Liver (tissue), 3 donors: ENCODE data around the gene RPH3AL.
"Not testable (repeated sequence)": the region's sequence is repeated elsewhere in the genome, so short reads cannot be mapped to it uniquely, and the experiment has no call there.

ENCODE experiments used
- CTCF ChIP-seq: fragments of 150-350 bp; IDR thresholded peaks from 2 replicates; pipeline ENCODE4 v1.5.1; 2017; ENCODE audit warnings: improper control_type of control experiment, low read depth, low read length; ENCODE audit not compliant: missing input control
- JUND ChIP-seq, 2 donors: IDR thresholded peaks; 2 replicates each; pipeline ENCODE4 v1.6.1; 2016; ENCODE audit warnings: antibody characterized with exemption in 2 of 2
- MAX ChIP-seq: IDR thresholded peaks from 2 replicates; pipeline ENCODE4 v1.6.1; 2016; ENCODE audit warnings: antibody characterized with exemption
- REST ChIP-seq: IDR thresholded peaks from 2 replicates; pipeline ENCODE4 v1.6.1; 2016; ENCODE audit warnings: antibody characterized with exemption, mild to moderate bottlenecking
- donor health status: healthy.
- donor health status: healthy.

GRCh38 chr17:367656-368055, 15.0 kb upstream of the RPH3AL start:
- TF ChIP-seq CTCF; REST; JUND (IDR thresholded peaks at IDR 0.05); MAX: not testable (repeated sequence)
